ENCODE data around the gene SMPD2. TPM values are rescaled to one million over a fixed set of nuclear protein-coding genes. Genes with fewer than 3 reads are reported as not detected.

SMPD2 gene
- total RNA-seq, 1 experiment from 2014 or later = 19.9 TPM

DNA sequence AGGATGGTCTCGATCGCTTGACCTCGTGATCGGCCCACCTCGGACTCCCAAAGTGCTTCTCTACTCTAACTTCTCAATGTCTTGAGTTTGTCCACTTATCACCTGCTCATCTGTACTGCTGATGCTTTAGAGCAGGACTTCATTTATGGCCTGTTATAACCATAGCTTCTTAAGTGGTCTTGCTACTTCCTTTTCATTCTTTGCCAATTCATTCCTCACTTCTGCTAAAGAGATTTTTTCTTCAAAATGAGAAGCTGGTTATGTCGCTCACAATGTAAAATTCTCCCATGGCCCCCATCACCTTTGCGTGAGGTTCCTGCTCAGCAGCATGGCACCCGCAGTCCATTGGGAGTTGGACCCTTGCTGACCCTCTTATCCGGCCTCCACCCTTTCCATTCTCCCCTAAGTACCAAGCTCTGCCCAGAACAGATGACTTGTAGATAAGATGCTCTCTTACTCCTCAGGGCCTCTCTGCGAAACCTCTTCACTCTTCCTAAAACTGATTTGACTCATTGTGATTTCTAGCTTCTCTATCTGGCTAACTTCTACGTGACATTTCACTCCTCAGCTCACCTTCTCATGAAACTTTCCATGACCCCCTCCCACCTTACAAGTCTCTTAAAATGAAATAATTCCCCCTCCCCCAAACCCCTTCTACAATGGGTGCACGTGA lies 44.3 kb upstream of the SMPD2 start:
- intact Hi-C loops (cut with micrococcal nuclease) = no loop called here
- Mint-ChIP-seq H3K4me1 (ENCODE audit: insufficient read depth, unreplicated experiment) (peaks cover 12% of the 10 kb centered on the region), H3K4me3 (ENCODE audit: unreplicated experiment) (no peak overlapping the region), H3K27me3 (ENCODE audit: insufficient read depth, unreplicated experiment) (no peaks in the 10 kb centered on the region), H3K36me3 (ENCODE audit: insufficient read depth, unreplicated experiment) (no peaks in the 10 kb centered on the region), H3K27ac (ENCODE audit: low read depth, unreplicated experiment) (no peak overlapping the region), H3K9me3 (ENCODE audit: unreplicated experiment) (no peaks in the 10 kb centered on the region)
- CTCF ChIA-PET = interaction anchor here (0.6 to 4.2 kb wide), 16 partner anchors 9 to 1376 kb away, joined by 3 to 50 read pairs (median 3); partner anchors contain the start of gene CD164
- no peak for DNase-seq (ENCODE audit: unreplicated experiment)
- POLR2A ChIA-PET = interaction anchor here (0.8 kb wide), 1 partner anchor 388 kb away, joined by 3 read pairs; no protein-coding TSS in a partner anchor
- TF ChIP-seq, protein P1, sequence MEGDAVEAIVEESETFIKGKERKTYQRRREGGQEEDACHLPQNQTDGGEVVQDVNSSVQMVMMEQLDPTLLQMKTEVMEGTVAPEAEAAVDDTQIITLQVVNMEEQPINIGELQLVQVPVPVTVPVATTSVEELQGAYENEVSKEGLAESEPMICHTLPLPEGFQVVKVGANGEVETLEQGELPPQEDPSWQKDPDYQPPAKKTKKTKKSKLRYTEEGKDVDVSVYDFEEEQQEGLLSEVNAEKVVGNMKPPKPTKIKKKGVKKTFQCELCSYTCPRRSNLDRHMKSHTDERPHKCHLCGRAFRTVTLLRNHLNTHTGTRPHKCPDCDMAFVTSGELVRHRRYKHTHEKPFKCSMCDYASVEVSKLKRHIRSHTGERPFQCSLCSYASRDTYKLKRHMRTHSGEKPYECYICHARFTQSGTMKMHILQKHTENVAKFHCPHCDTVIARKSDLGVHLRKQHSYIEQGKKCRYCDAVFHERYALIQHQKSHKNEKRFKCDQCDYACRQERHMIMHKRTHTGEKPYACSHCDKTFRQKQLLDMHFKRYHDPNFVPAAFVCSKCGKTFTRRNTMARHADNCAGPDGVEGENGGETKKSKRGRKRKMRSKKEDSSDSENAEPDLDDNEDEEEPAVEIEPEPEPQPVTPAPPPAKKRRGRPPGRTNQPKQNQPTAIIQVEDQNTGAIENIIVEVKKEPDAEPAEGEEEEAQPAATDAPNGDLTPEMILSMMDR (IDR thresholded peaks at IDR 0.05; ENCODE audit: unreplicated experiment) = no peak
- BruUV-seq (replicated peaks) = no TSS peak

DNA sequence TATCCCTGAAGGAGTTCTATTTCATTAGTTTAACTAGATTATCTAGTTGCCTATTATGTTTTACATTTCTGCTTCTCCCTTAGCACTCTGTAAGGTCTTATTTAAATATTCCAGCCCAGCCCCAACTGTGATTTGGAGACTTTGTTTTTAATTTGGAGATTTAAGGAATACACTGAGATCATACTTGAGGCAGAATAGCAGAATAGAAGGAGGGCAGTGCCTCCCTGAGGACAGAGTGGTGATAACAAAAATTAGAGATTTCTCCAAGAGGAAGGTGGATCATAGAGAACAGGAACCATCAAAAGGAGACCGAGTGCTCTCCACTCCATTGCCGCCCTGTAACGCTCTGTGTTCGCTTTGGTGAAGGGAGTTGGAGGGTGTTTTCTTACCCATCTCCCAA lies 43.5 kb upstream of the SMPD2 start:
- POLR2A ChIA-PET = no interaction called here
- Mint-ChIP-seq H3K4me1 (ENCODE audit: insufficient read depth, unreplicated experiment) (peaks cover 12% of the 10 kb centered on the region), H3K4me3 (ENCODE audit: unreplicated experiment) (no peak overlapping the region), H3K27ac (ENCODE audit: low read depth, unreplicated experiment) (no peak overlapping the region), H3K36me3 (ENCODE audit: insufficient read depth, unreplicated experiment) (no peaks in the 10 kb centered on the region), H3K27me3 (ENCODE audit: insufficient read depth, unreplicated experiment) (no peaks in the 10 kb centered on the region), H3K9me3 (ENCODE audit: unreplicated experiment) (no peaks in the 10 kb centered on the region)
- BruUV-seq (replicated peaks) = no TSS peak
- intact Hi-C loops (cut with micrococcal nuclease) = loop anchor here (1.0 kb wide), 2 partner anchors 210 to 302 kb away; partner anchors contain the start of gene CEP57L1
- CTCF ChIA-PET = interaction anchor here (0.6 to 4.2 kb wide), 17 partner anchors 10 to 1375 kb away, joined by 3 to 50 read pairs (median 3); partner anchors contain the start of gene CD164
- DNase-seq (ENCODE audit: unreplicated experiment) = peak; percentile 35
- TF ChIP-seq, protein P1 (IDR thresholded peaks at IDR 0.05; ENCODE audit: unreplicated experiment) = peak; percentile 18

DNA sequence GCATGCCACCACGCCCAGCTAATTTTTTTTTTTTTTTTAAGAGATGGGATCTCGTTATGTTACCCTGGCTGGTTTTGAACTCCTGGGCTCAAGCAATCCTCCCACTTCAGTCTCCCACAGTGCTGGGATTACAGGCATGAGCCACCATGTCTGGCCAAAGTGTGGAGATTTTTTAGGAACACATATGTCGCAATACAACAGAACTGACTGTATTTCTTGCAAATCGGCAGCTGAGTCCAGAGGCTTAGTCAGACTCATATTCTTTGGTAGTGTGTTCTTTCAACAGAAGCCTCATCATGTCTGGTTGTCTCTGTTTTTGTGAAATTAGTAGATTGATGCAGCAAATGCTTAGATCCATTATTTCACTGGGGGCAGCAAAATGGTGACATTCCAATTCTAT lies 34.3 kb upstream of the SMPD2 start:
- Mint-ChIP-seq H3K4me3 (ENCODE audit: unreplicated experiment) (no peak overlapping the region), H3K27ac (ENCODE audit: low read depth, unreplicated experiment) (no peak overlapping the region), H3K9me3 (ENCODE audit: unreplicated experiment) (no peaks in the 10 kb centered on the region), H3K4me1 (ENCODE audit: insufficient read depth, unreplicated experiment) (peaks cover 6% of the 10 kb centered on the region), H3K36me3 (ENCODE audit: insufficient read depth, unreplicated experiment) (no peaks in the 10 kb centered on the region), H3K27me3 (ENCODE audit: insufficient read depth, unreplicated experiment) (no peaks in the 10 kb centered on the region)
- DNase-seq (ENCODE audit: unreplicated experiment) = peak; percentile 78
- ChIA-PET CTCF (interaction anchor here (1.0 to 1.5 kb wide), 2 partner anchors 14 to 23 kb away, joined by 3 to 6 read pairs; partner anchors contain the start of gene CD164), POLR2A (interaction anchor here (0.7 to 2.0 kb wide), 4 partner anchors 21 to 216 kb away, joined by 3 to 5 read pairs (median 4); no protein-coding TSS in a partner anchor)
- BruUV-seq (replicated peaks) = no TSS peak
- TF ChIP-seq, protein P1 (IDR thresholded peaks at IDR 0.05; ENCODE audit: unreplicated experiment) = no peak
- intact Hi-C loops (cut with micrococcal nuclease) = no loop called here

DNA sequence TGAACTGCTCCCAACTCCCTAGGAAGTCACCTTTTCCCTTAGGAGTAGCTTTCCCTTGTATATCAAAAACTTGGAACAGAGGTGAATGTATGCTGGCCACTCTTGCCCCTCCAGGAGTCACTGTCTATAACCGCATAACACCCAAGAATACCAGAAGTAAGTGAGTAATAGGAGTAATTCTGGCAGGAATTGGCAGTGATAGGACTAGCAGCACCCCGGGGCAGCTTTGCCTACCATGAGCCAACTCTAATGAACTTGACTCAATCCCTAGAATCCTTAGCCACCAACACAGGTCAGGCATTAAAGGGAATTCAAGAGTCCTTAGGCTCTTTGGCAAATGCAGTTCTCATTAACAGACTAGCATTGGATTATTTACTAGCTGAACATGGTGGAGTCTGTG lies 29.5 kb upstream of the SMPD2 start:
- no TSS peak for BruUV-seq (replicated peaks)
- Mint-ChIP-seq H3K9me3 (ENCODE audit: unreplicated experiment) (no peaks in the 10 kb centered on the region), H3K36me3 (ENCODE audit: insufficient read depth, unreplicated experiment) (no peaks in the 10 kb centered on the region), H3K4me3 (ENCODE audit: unreplicated experiment) (no peak overlapping the region), H3K27me3 (ENCODE audit: insufficient read depth, unreplicated experiment) (no peaks in the 10 kb centered on the region), H3K4me1 (ENCODE audit: insufficient read depth, unreplicated experiment) (peaks cover 6% of the 10 kb centered on the region), H3K27ac (ENCODE audit: low read depth, unreplicated experiment) (no peak overlapping the region)
- intact Hi-C loops (cut with micrococcal nuclease) = no loop called here
- peak; percentile 61 for DNase-seq (ENCODE audit: unreplicated experiment)
- POLR2A ChIA-PET = interaction anchor here (0.6 to 1.8 kb wide), 3 partner anchors 28 to 206 kb away, joined by 3 to 5 read pairs (median 4); partner anchors contain the start of gene CD164
- CTCF ChIA-PET = interaction anchor here (0.8 to 2.0 kb wide), 5 partner anchors 10 to 979 kb away, joined by 3 to 5 read pairs (median 3); no protein-coding TSS in a partner anchor
- TF ChIP-seq, protein P1 (IDR thresholded peaks at IDR 0.05; ENCODE audit: unreplicated experiment) = no peak
